Lower leg skin (tissue), 4 donors: ENCODE measurements around the gene STEEP1. TPM values are rescaled to one million over a fixed set of nuclear protein-coding genes. Genes with fewer than 3 reads are reported as not detected.

ENCODE experiments used
- DNase-seq, 2 donors: peaks; one replicate each; pipeline ENCODE4 v3.0.0-alpha.2; 2019; ENCODE audit warnings: low spot score in 2 of 2
- H3K4me3 ChIP-seq: fragments of 200-600 bp; sonication (generic); 2 replicates; pipeline ENCODE4 v1.5.1; 2017; ENCODE audit warnings: mild to moderate bottlenecking, low read depth; ENCODE audit not compliant: poor library complexity, severe bottlenecking
- CTCF ChIP-seq, 3 donors: fragments of 450-650 bp; IDR thresholded peaks; one replicate each; pipeline ENCODE4 v1.5.1; 2016; ENCODE audit warnings: antibody characterized with exemption in 3 of 3, mild to moderate bottlenecking in 3 of 3, moderate library complexity in 2 of 3
- POLR2A ChIP-seq, 2 donors: fragments of 450-650 bp; IDR thresholded peaks; one replicate each; pipeline ENCODE4 v1.6.1; 2016 to 2017; ENCODE audit warnings: antibody characterized with exemption in 2 of 2, mild to moderate bottlenecking in 1 of 2, moderate library complexity in 1 of 2
- WGBS, 2 donors: methylation state at CpG; one replicate each; pipeline ENCODE4 v1.1.5; 2018; 5-methylcytosine and 5-hydroxymethylcytosine counted together
- intact Hi-C: fragments of 100-400 bp; cut with DNase I; formaldehyde crosslinking; loops from one replicate; pipeline ENCODE4 v1.15.0; 2023; ENCODE audit warnings: low total_unique reads
- total RNA-seq, 4 donors: library from RNA; depleted of rRNA; stranded (reverse); fragments of >200 nt; gene quantifications; one replicate each; pipeline ENCODE4 v1.1.0, GENCODE V29; 2016

The STEEP1 gene
- total RNA-seq, 4 donors from 2014 or later, result 25.9 to 29.4 (median 27.8) TPM

- no peak for DNase-seq
- intact Hi-C loops, result loop anchor here (5.0 kb wide), 1 partner anchor 133 kb away; no protein-coding TSS in a partner anchor
- TF ChIP-seq POLR2A (IDR thresholded peaks at IDR 0.05), result no peak
- no peak for TF ChIP-seq CTCF (IDR thresholded peaks at IDR 0.05)
- WGBS, 2 donors, result 10 to 32% methylated on average over 17 of the region's 17 CpGs
- H3K4me3 ChIP-seq, result peak overlapping the region; percentile 59
Observed at GRCh38 chrX:119604766-119605463, 39.7 kb upstream of the STEEP1 start.

DNA sequence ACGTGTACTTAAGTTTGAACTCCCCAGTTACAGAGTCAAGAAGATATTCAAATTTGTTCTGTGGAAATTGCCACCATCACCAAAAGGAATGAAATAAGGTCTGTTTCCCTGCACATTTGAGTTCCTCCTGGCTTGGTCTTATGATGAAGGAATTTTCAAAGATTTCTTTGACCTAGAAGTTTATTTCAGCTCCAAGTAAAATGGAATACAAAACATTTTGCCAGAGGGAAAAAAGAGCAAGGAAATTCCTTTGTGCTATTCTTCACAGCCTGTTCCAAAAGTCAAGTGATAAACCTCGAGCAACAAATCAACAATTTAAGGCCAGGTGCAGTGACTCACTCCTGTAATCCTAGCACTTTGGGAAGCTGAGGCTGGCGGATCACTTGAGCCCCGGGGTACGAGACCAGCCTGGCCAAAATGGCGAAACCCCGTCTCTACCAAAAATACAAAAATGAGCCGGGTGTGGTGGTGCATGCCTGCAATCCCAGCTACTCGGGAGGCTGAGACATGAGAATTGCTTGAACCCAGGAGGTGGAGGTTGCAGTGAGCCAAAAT, 37.6 kb upstream of the STEEP1 start:
- no peak overlapping the region for H3K4me3 ChIP-seq
- intact Hi-C loops, result loop anchor here (5.0 kb wide), 1 partner anchor 130 kb away; no protein-coding TSS in a partner anchor
- TF ChIP-seq POLR2A (IDR thresholded peaks at IDR 0.05) (no peak), CTCF (IDR thresholded peaks at IDR 0.05) (no peak)
- DNase-seq, result no peak
- 57 to 59% methylated on average over 9 of the region's 9 CpGs for WGBS, 2 donors

GRCh38 chrX:119589810-119590209, 24.6 kb upstream of the STEEP1 start:
- intact Hi-C loops, result no loop called here
- no peak for DNase-seq
- TF ChIP-seq CTCF (IDR thresholded peaks at IDR 0.05) (no peak), POLR2A (IDR thresholded peaks at IDR 0.05) (no peak)
- 90 to 98% methylated on average over 5 of the region's 5 CpGs for WGBS, 2 donors
- no peak overlapping the region for H3K4me3 ChIP-seq

- 47 to 52% methylated on average over 2 of the region's 2 CpGs for WGBS, 2 donors
- DNase-seq, result no peak
- TF ChIP-seq CTCF (IDR thresholded peaks at IDR 0.05), result no peak
- no peak for TF ChIP-seq POLR2A (IDR thresholded peaks at IDR 0.05)
- intact Hi-C loops, result no loop called here
- H3K4me3 ChIP-seq, result no peak overlapping the region
Observed at GRCh38 chrX:119583431-119584059, 18.3 kb upstream of the STEEP1 start.

- intact Hi-C loops, result no loop called here
- no peak for TF ChIP-seq POLR2A (IDR thresholded peaks at IDR 0.05)
- no peak overlapping the region for H3K4me3 ChIP-seq
- DNase-seq, result no peak
Observed at GRCh38 chrX:119579414-119579813, 14.2 kb upstream of the STEEP1 start.
